Measurements from ENCODE around the gene ROR1. TPM values are rescaled to one million over a fixed set of nuclear protein-coding genes. Genes with fewer than 3 reads are reported as not detected.
A peak's percentile ranks its signal among the peaks of the same experiment; 100 is the strongest.

The ROR1 gene
- total RNA-seq, 1 experiment from 2014 or later, result 56.3 TPM

GRCh38 chr1:63775418-63776127, 1.8 kb downstream of the ROR1 start (continued):
- TF ChIP-seq USF2 (CRISPR knock-in tag; IDR thresholded peaks at IDR 0.05), result no peak
- TF ChIP-seq RORB (CRISPR knock-in tag; IDR thresholded peaks at IDR 0.05), result no peak
- no peak for TF ChIP-seq NR3C1 (CRISPR knock-in tag; conservative IDR thresholded peaks at IDR 0.05; ENCODE audit: low read depth)
- TF ChIP-seq PRRX2 (CRISPR knock-in tag; IDR thresholded peaks at IDR 0.05), result no peak
- TF ChIP-seq ETV6 (CRISPR knock-in tag; IDR thresholded peaks at IDR 0.05), result no peak

GRCh38 chr1:63777286-63777685, 3.5 kb downstream of the ROR1 start:
- peaks cover 76% of the 10 kb centered on the region for H3K4me1 Mint-ChIP-seq
- no peak for ATAC-seq
- ChIA-PET POLR2A (interaction anchor here (1.2 kb wide), 1 partner anchor 127 kb away, joined by 3 read pairs; no protein-coding TSS in a partner anchor), CTCF (interaction anchor here (0.8 to 3.6 kb wide), 3 partner anchors 19 to 141 kb away, joined by 3 to 20 read pairs (median 3); no protein-coding TSS in a partner anchor)
- no peaks in the 10 kb centered on the region for H3K27me3 Mint-ChIP-seq (ENCODE audit: low read depth)
- peak overlapping the region; percentile 95 for H3K4me3 Mint-ChIP-seq
- H3K36me3 Mint-ChIP-seq, result no peaks in the 10 kb centered on the region
- no peak for DNase-seq (ENCODE audit: low spot score)
- peak overlapping the region; percentile 99 for H3K27ac Mint-ChIP-seq
- no peaks in the 10 kb centered on the region for H3K9me3 Mint-ChIP-seq
- TF ChIP-seq ZMAT4 (CRISPR knock-in tag; IDR thresholded peaks at IDR 0.05) (no peak), ATF2 (CRISPR knock-in tag; IDR thresholded peaks at IDR 0.05; ENCODE audit: borderline replicate concordance, low read depth) (no peak), FOXP4 (CRISPR knock-in tag; IDR thresholded peaks at IDR 0.05) (no peak), ERG (CRISPR knock-in tag; IDR thresholded peaks at IDR 0.05) (no peak), ZNF416 (CRISPR knock-in tag; IDR thresholded peaks at IDR 0.05) (no peak), FOXK1 (CRISPR knock-in tag; IDR thresholded peaks at IDR 0.05) (no peak), NFATC4 (CRISPR knock-in tag; IDR thresholded peaks at IDR 0.05) (no peak), ATF3 (CRISPR knock-in tag; conservative IDR thresholded peaks at IDR 0.05) (no peak), ZNF396 (CRISPR knock-in tag; IDR thresholded peaks at IDR 0.05; ENCODE audit: borderline replicate concordance) (no peak), AR (CRISPR knock-in tag; IDR thresholded peaks at IDR 0.05) (no peak), ELF4 (CRISPR knock-in tag; IDR thresholded peaks at IDR 0.05; ENCODE audit: low read depth) (no peak)
